ENCODE data around the gene PCAT7. TPM values are rescaled to one million over a fixed set of nuclear protein-coding genes. Genes with fewer than 3 reads are reported as not detected.

Gene PCAT7
- total RNA-seq, 2 donors from 2014 or later, result 0.78 TPM; not detected in 1

- Histone ChIP-seq H3K9me3 (no peaks in the 10 kb centered on the region), H3K27me3 (no peaks in the 10 kb centered on the region), H3K36me3 (replicated peaks in 1 of 2; ENCODE audit: insufficient read depth in 1 of 2, low read depth in 2 of 2) (no peaks in the 10 kb centered on the region), H3K4me3 (no peak overlapping the region), H3K4me1 (peaks cover 56% of the 10 kb centered on the region), H3K27ac (peak overlapping the region in 3 of 4 donors; percentile 1 to 85 (median 81))
- TF ChIP-seq POLR2A (IDR thresholded peaks at IDR 0.05) (no peak), CTCF (IDR thresholded peaks at IDR 0.05) (no peak)
- no peak for ATAC-seq
- DNase-seq, result no peak
- WGBS, 2 donors, result 60 to 76% methylated on average over 6 of the region's 6 CpGs
- intact Hi-C loops (cut with DNase I), result no loop called here
Observed at GRCh38 chr9:94610181-94610606, 55.3 kb downstream of the PCAT7 start.

GRCh38 chr9:94611638-94612068, 56.8 kb downstream of the PCAT7 start:
- H3K36me3 ChIP-seq (replicated peaks in 1 of 2; ENCODE audit: insufficient read depth in 1 of 2, low read depth in 2 of 2), result no peaks in the 10 kb centered on the region
- intact Hi-C loops (cut with DNase I), result no loop called here
- no peaks in the 10 kb centered on the region for H3K9me3 ChIP-seq
- WGBS, 2 donors, result 42 to 45% methylated on average over 3 of the region's 3 CpGs
- peaks cover 56% of the 10 kb centered on the region for H3K4me1 ChIP-seq
- no peak overlapping the region for H3K4me3 ChIP-seq
- no peaks in the 10 kb centered on the region for H3K27me3 ChIP-seq
- peak in 2 of 4 donors; percentile 27 for DNase-seq
- no peak for ATAC-seq
- H3K27ac ChIP-seq, result peak overlapping the region; percentile 42 to 83 (median 68)
- TF ChIP-seq POLR2A (IDR thresholded peaks at IDR 0.05), result no peak
- TF ChIP-seq CTCF (IDR thresholded peaks at IDR 0.05), result no peak

GRCh38 chr9:94612071-94612470, 57.2 kb downstream of the PCAT7 start:
- TF ChIP-seq POLR2A (IDR thresholded peaks at IDR 0.05) (no peak), CTCF (IDR thresholded peaks at IDR 0.05) (no peak)
- Histone ChIP-seq H3K4me3 (no peak overlapping the region), H3K27ac (peak overlapping the region; percentile 42 to 83 (median 68)), H3K9me3 (no peaks in the 10 kb centered on the region), H3K36me3 (replicated peaks in 1 of 2; ENCODE audit: insufficient read depth in 1 of 2, low read depth in 2 of 2) (no peaks in the 10 kb centered on the region), H3K4me1 (peaks cover 56% of the 10 kb centered on the region), H3K27me3 (no peaks in the 10 kb centered on the region)
- intact Hi-C loops (cut with DNase I), result no loop called here
- ATAC-seq (peak; percentile 36), DNase-seq (peak; percentile 27 to 67 (median 48))
- WGBS, 2 donors, result 17 to 21% methylated on average over 7 of the region's 7 CpGs

- TF ChIP-seq POLR2A (IDR thresholded peaks at IDR 0.05) (no peak), CTCF (IDR thresholded peaks at IDR 0.05) (peak in 1 of 7 experiments; percentile 8)
- H3K27me3 ChIP-seq, result peaks cover 0 to 4% of the 10 kb centered on the region in 2 donors
- peaks cover 49% of the 10 kb centered on the region for H3K4me1 ChIP-seq
- H3K4me3 ChIP-seq, result no peak overlapping the region
- intact Hi-C loops (cut with DNase I), result no loop called here
- H3K9me3 ChIP-seq, result no peaks in the 10 kb centered on the region
- ATAC-seq (no peak), DNase-seq (no peak)
- no peaks in the 10 kb centered on the region for H3K36me3 ChIP-seq (replicated peaks in 1 of 2; ENCODE audit: insufficient read depth in 1 of 2, low read depth in 2 of 2)
- 85 to 86% methylated on average over 3 of the region's 3 CpGs for WGBS, 2 donors
- H3K27ac ChIP-seq, result peak overlapping the region in 2 of 4 donors; percentile 71 to 83
Observed at GRCh38 chr9:94613003-94613402, 58.1 kb downstream of the PCAT7 start.

GRCh38 chr9:94619026-94619425, 64.1 kb downstream of the PCAT7 start:
- no peak for ATAC-seq
- 11 to 16% methylated on average over 4 of the region's 4 CpGs for WGBS, 2 donors
- no peak overlapping the region for H3K27ac ChIP-seq
- no peaks in the 10 kb centered on the region for H3K36me3 ChIP-seq (replicated peaks in 1 of 2; ENCODE audit: insufficient read depth in 1 of 2, low read depth in 2 of 2)
- no peak overlapping the region for H3K4me3 ChIP-seq
- intact Hi-C loops (cut with DNase I), result no loop called here
- no peak for DNase-seq
- H3K27me3 ChIP-seq, result peaks cover 0 to 4% of the 10 kb centered on the region in 2 donors
- no peaks in the 10 kb centered on the region for H3K9me3 ChIP-seq
- no peak for TF ChIP-seq CTCF (IDR thresholded peaks at IDR 0.05)
- TF ChIP-seq POLR2A (IDR thresholded peaks at IDR 0.05), result no peak
- peaks cover 9% of the 10 kb centered on the region for H3K4me1 ChIP-seq

All from body of pancreas (tissue), 4 donors.